Tibial artery (tissue), 4 donors: ENCODE data around the gene GUCY2F.

ENCODE experiments used
- DNase-seq, 2 donors: peaks; one replicate each; pipeline ENCODE4 v3.0.0-alpha.2; 2019
- H3K27ac ChIP-seq, 2 donors: fragments of 200-600 bp; sonication (generic) in 1 of 2; 1 replicate in 1 of 2; 2 replicates in 1 of 2; pipeline ENCODE4 v1.5.1; 2018 to 2019; ENCODE audit warnings: mild to moderate bottlenecking in 1 of 2
- H3K27me3 ChIP-seq, 2 donors: fragments of 200-600 bp; sonication (generic) in 1 of 2; one replicate each; pipeline versions ENCODE4 v1.5.1 to v1.6.0; 2016 to 2019
- H3K36me3 ChIP-seq, 3 donors: fragments of 200-600 bp; sonication (generic) in 2 of 3; one replicate each; pipeline ENCODE4 v1.5.1; 2016 to 2019; ENCODE audit warnings: mild to moderate bottlenecking in 2 of 3
- H3K4me1 ChIP-seq, 4 donors: fragments of 200-600 bp; sonication (generic) in 2 of 4; 1 replicate in 3 of 4; 2 replicates in 1 of 4; pipeline ENCODE4 v1.5.1; 2016 to 2019
- H3K4me3 ChIP-seq, 2 donors: fragments of 200-600 bp; sonication (generic) in 1 of 2; 1 replicate in 1 of 2; 2 replicates in 1 of 2; pipeline ENCODE4 v1.5.1; 2018 to 2019; ENCODE audit warnings: mild to moderate bottlenecking in 2 of 2
- H3K9me3 ChIP-seq, 3 donors: fragments of 200-600 bp; sonication (generic) in 1 of 3; one replicate each; pipeline ENCODE4 v1.5.1; 2016 to 2019
- CTCF ChIP-seq, 2 experiments: fragments of 200-600 bp in 1 of 2; fragments of 450-650 bp in 1 of 2; IDR thresholded peaks; one replicate each; pipeline ENCODE4 v1.5.1; 2017 to 2019; ENCODE audit warnings: antibody characterized with exemption in 2 of 2, mild to moderate bottlenecking in 1 of 2, moderate library complexity in 1 of 2
- intact Hi-C: fragments of 100-400 bp; cut with DNase I; formaldehyde crosslinking; loops from one replicate; pipeline ENCODE4 v1.15.0; 2023; ENCODE audit warnings: low total_unique reads

Gene GUCY2F

GRCh38 chrX:109393859-109394258 lies 88.0 kb downstream of the GUCY2F start:
- TF ChIP-seq CTCF (IDR thresholded peaks at IDR 0.05), result no peak
- Histone ChIP-seq H3K27ac (no peak overlapping the region), H3K4me1 (no peaks in the 10 kb centered on the region), H3K36me3 (no peaks in the 10 kb centered on the region), H3K4me3 (no peak overlapping the region), H3K9me3 (no peaks in the 10 kb centered on the region), H3K27me3 (no peaks in the 10 kb centered on the region)
- intact Hi-C loops, result no loop called here
- DNase-seq, result no peak

DNA sequence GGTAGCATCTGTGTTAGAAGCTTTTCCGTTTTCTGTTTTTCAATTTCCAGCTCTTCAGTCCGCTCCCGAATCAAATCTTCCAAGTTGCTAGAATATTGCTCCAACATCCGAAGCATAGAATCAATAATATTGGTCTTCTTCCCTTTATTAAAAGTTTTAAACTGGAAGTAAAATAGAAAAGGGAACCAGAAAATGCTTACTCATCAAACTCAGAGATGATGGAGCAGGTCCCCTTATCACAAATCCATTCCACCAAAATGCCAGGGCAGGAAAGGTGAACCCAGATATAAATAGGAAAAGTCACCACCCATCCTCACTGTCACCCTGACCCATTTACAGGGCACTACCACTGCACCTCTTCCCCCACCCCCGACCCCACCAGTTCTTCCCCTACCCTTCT lies 89.0 kb downstream of the GUCY2F start:
- DNase-seq, result no peak
- no peaks in the 10 kb centered on the region for H3K36me3 ChIP-seq
- H3K27me3 ChIP-seq, result no peaks in the 10 kb centered on the region
- H3K4me1 ChIP-seq, result no peaks in the 10 kb centered on the region
- no peak overlapping the region for H3K27ac ChIP-seq
- no peak overlapping the region for H3K4me3 ChIP-seq
- intact Hi-C loops, result no loop called here
- no peaks in the 10 kb centered on the region for H3K9me3 ChIP-seq
- TF ChIP-seq CTCF (IDR thresholded peaks at IDR 0.05), result no peak

DNA sequence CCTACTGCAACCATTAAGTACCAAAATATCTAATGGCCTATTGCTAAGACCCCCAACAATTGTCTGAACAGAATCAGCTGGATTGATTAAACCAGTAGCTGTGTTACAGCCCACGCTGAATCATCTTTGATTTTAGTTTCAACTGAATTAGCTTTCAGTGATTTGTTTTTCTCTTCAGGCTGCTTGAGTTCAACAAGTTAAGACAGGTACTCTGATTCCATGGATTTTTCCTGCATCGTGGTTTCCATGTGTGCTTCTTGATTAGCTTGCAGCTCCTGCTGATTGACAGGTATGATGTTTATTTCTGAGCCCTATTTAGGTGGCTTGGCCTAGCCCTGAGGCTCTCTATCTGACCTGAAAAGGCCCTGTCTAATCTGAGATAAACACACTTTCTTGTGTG lies 91.3 kb downstream of the GUCY2F start:
- intact Hi-C loops, result no loop called here
- DNase-seq, result no peak

GRCh38 chrX:109389917-109390316 lies 92.0 kb downstream of the GUCY2F start:
- DNase-seq, result no peak
- Histone ChIP-seq H3K4me1 (no peaks in the 10 kb centered on the region), H3K4me3 (no peak overlapping the region), H3K36me3 (no peaks in the 10 kb centered on the region), H3K27ac (no peak overlapping the region), H3K27me3 (no peaks in the 10 kb centered on the region), H3K9me3 (no peaks in the 10 kb centered on the region)
- intact Hi-C loops, result no loop called here
- no peak for TF ChIP-seq CTCF (IDR thresholded peaks at IDR 0.05)

More for the DNA sequence above, 91.3 kb downstream of the GUCY2F start:
- H3K4me3 ChIP-seq, result no peak overlapping the region
- no peak for TF ChIP-seq CTCF (IDR thresholded peaks at IDR 0.05)
- no peaks in the 10 kb centered on the region for H3K27me3 ChIP-seq
- H3K9me3 ChIP-seq, result no peaks in the 10 kb centered on the region
- H3K4me1 ChIP-seq, result no peaks in the 10 kb centered on the region
- no peaks in the 10 kb centered on the region for H3K36me3 ChIP-seq
- no peak overlapping the region for H3K27ac ChIP-seq

DNA sequence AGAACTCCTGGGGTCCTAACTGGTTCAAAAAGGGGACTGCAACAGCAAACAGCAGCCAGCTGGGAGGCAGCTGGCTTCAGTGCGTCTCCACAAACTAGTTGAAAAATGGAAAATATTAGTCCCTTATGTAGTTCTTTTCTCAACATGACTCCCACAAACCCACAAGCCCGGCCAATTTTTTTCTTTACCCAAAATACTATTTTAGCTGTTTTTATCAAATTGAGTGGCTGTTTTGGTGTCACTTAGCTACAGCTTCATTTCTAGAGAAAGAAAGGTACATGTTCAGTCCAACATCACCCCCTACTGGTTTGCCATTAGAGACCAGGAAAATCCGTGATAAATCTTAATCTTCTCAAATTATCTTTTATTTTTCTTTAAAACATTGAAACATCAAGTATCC lies 97.2 kb downstream of the GUCY2F start:
- H3K36me3 ChIP-seq, result no peaks in the 10 kb centered on the region
- no peaks in the 10 kb centered on the region for H3K4me1 ChIP-seq
- no peak overlapping the region for H3K27ac ChIP-seq
- TF ChIP-seq CTCF (IDR thresholded peaks at IDR 0.05), result peak; percentile 21 to 30
- H3K27me3 ChIP-seq, result no peaks in the 10 kb centered on the region
- intact Hi-C loops, result no loop called here
- no peak for DNase-seq
- H3K9me3 ChIP-seq, result no peaks in the 10 kb centered on the region
- H3K4me3 ChIP-seq, result no peak overlapping the region

DNA sequence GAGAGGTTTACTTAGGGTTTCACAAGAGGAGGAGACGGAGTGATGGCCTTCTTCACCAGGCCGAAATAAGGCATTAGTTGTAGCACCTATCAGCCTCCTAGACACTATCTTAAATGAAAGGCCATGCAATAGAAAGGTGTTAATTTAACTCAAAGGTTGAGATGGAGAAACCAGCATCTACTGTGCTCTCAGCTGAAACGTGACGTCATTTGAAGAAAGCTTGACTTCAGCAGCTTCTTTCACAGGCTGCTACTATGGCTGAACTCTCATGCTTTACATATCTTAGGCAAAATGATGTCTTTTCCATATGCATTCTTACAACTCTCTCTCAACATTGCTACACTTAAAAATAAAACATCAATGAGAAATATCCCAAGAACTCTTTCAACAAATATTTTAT lies 99.6 kb downstream of the GUCY2F start:
- Histone ChIP-seq H3K4me1 (no peaks in the 10 kb centered on the region), H3K27ac (no peak overlapping the region), H3K9me3 (no peaks in the 10 kb centered on the region), H3K36me3 (no peaks in the 10 kb centered on the region), H3K27me3 (no peaks in the 10 kb centered on the region), H3K4me3 (no peak overlapping the region)
- no peak for DNase-seq
- intact Hi-C loops, result no loop called here
- TF ChIP-seq CTCF (IDR thresholded peaks at IDR 0.05), result no peak
